ENCODE measurements around the gene LRMDA.

DNA sequence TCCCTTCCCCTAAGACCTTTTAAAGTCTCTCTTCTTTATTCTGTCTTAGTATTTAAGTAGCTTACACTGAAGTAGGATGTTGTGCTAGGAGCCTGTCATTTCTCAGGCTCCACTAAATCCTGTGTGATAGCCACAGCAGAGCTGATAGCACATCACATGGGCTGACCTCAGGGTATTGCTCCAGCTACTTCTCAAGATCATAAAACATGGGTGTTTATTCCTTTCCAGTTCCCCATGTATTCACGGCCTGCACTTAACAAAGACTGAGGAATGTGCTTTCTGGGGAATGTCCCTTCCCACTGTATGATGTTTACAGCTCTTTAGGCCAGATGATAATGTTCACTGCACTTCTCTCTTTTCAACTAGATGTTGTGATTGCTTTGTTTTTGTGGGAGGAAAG is 1119.4 kb downstream of the LRMDA start:
- TF ChIP-seq, protein P1, sequence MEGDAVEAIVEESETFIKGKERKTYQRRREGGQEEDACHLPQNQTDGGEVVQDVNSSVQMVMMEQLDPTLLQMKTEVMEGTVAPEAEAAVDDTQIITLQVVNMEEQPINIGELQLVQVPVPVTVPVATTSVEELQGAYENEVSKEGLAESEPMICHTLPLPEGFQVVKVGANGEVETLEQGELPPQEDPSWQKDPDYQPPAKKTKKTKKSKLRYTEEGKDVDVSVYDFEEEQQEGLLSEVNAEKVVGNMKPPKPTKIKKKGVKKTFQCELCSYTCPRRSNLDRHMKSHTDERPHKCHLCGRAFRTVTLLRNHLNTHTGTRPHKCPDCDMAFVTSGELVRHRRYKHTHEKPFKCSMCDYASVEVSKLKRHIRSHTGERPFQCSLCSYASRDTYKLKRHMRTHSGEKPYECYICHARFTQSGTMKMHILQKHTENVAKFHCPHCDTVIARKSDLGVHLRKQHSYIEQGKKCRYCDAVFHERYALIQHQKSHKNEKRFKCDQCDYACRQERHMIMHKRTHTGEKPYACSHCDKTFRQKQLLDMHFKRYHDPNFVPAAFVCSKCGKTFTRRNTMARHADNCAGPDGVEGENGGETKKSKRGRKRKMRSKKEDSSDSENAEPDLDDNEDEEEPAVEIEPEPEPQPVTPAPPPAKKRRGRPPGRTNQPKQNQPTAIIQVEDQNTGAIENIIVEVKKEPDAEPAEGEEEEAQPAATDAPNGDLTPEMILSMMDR (IDR thresholded peaks at IDR 0.05) = no peak
- TF ChIP-seq POLR2A (IDR thresholded peaks at IDR 0.05) = no peak
- TF ChIP-seq POLR2AphosphoS5 (IDR thresholded peaks at IDR 0.05) = no peak
